Suprapubic skin (tissue), 3 donors: ENCODE data around the gene TEK.

Experiments
- EP300 ChIP-seq: sonication (generic); formaldehyde crosslinking; IDR thresholded peaks from one replicate; pipeline ENCODE4 v1.6.1; 2017; ENCODE audit warnings: antibody characterized with exemption
- POLR2A ChIP-seq, 2 donors: fragments of 450-650 bp; IDR thresholded peaks; one replicate each; pipeline ENCODE4 v1.6.1; 2017; ENCODE audit warnings: antibody characterized with exemption in 2 of 2, mild to moderate bottlenecking in 2 of 2, moderate library complexity in 2 of 2
- TF ChIP-seq, protein P1 (sequence below), 2 donors: fragments of 200-600 bp in 1 of 2; fragments of 450-650 bp in 1 of 2; sonication (generic) in 1 of 2; IDR thresholded peaks; one replicate each; pipeline ENCODE4 v1.5.1; 2016 to 2019; ENCODE audit warnings: antibody characterized with exemption in 2 of 2, mild to moderate bottlenecking in 1 of 2, moderate library complexity in 1 of 2

DNA sequence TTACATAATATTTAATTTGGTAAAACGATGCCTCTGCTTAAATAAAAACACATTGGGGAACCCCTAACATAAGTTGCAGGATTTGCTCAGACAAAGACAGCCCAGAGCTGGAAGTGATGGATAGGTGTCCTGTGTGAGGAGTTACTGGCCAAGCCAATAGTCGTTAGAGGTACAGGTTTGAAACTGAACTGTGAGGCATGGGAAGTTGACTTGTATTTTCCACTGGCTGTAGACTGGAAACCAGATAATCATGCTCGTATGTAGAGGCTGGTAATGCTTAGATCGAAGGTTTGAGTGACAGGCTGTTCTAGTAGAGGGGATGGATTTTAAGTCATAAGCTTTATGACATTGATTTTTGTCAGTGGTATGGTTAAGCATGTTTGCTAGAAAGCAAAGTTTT is 24.8 kb downstream of the TEK start:
- TF ChIP-seq POLR2A (IDR thresholded peaks at IDR 0.05) (no peak), EP300 (no peak)
- TF ChIP-seq, protein P1, sequence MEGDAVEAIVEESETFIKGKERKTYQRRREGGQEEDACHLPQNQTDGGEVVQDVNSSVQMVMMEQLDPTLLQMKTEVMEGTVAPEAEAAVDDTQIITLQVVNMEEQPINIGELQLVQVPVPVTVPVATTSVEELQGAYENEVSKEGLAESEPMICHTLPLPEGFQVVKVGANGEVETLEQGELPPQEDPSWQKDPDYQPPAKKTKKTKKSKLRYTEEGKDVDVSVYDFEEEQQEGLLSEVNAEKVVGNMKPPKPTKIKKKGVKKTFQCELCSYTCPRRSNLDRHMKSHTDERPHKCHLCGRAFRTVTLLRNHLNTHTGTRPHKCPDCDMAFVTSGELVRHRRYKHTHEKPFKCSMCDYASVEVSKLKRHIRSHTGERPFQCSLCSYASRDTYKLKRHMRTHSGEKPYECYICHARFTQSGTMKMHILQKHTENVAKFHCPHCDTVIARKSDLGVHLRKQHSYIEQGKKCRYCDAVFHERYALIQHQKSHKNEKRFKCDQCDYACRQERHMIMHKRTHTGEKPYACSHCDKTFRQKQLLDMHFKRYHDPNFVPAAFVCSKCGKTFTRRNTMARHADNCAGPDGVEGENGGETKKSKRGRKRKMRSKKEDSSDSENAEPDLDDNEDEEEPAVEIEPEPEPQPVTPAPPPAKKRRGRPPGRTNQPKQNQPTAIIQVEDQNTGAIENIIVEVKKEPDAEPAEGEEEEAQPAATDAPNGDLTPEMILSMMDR (IDR thresholded peaks at IDR 0.05), result no peak
